AG04450 (cell line): ENCODE results near the gene MYLK3. TPM values are rescaled to one million over a fixed set of nuclear protein-coding genes. Genes with fewer than 3 reads are reported as not detected.

Experiments used
- CTCF ChIA-PET: fragments of 300-600, 350-600 bp; formaldehyde crosslinking; extraction: SDS; loops from one replicate; lab custom pipeline; 2022; ENCODE audit warnings: antibody characterized with exemption, inconsistent platforms; lab: Charles Lee
- POLR2A ChIA-PET: fragments of 350-600 bp; formaldehyde crosslinking; extraction: SDS; loops from one replicate; lab custom pipeline; 2021; ENCODE audit warnings: antibody characterized with exemption, inconsistent platforms; lab: Yijun Ruan, JAX
- DNase-seq: peaks from one replicate; pipeline ENCODE4 v3.0.0-alpha.2; 2011; ENCODE audit warnings: low read depth, low spot score
- H3K27ac ChIP-seq: one replicate; pipeline ENCODE4 v1.5.1; 2012; ENCODE audit warnings: low read depth, low read length, control low read depth
- H3K27me3 ChIP-seq: one replicate; pipeline ENCODE4 v1.6.0; 2012; ENCODE audit warnings: low read length; ENCODE audit not compliant: control insufficient read depth, insufficient read depth
- H3K4me3 ChIP-seq: 2 replicates; pipeline ENCODE4 v1.5.1; 2011; ENCODE audit warnings: mild to moderate bottlenecking, low read depth, low read length, control low read depth
- H3K9me3 ChIP-seq: 2 replicates; pipeline ENCODE4 v1.5.1; 2012; ENCODE audit warnings: low read length; ENCODE audit not compliant: control insufficient read depth, insufficient read depth
- polyA plus RNA-seq: library from polyadenylated mRNA; depleted of rRNA; stranded (reverse); fragments of >200 nt; gene quantifications from 2 replicates; pipeline ENCODE4 v1.2.3, GENCODE V29; 2011; rRNA removed
- TF ChIP-seq, protein P1 (sequence below): IDR thresholded peaks from 2 replicates; pipeline ENCODE4 v1.5.1; 2011; ENCODE audit warnings: low read depth, low read length, control low read depth, inconsistent platforms

Gene MYLK3
- polyA plus RNA-seq, 1 experiment, result 0.11 TPM

- H3K9me3 ChIP-seq, result no peaks in the 10 kb centered on the region
- H3K4me3 ChIP-seq, result no peak overlapping the region
- no peaks in the 10 kb centered on the region for H3K27me3 ChIP-seq
- CTCF ChIA-PET, result interaction anchor here (0.5 to 4.2 kb wide), 53 partner anchors 9 to 451 kb away, joined by 3 to 76 read pairs (median 6); partner anchors contain the start of genes C16orf87, ORC6 and SHCBP1
- DNase-seq, result no peak
- TF ChIP-seq, protein P1, sequence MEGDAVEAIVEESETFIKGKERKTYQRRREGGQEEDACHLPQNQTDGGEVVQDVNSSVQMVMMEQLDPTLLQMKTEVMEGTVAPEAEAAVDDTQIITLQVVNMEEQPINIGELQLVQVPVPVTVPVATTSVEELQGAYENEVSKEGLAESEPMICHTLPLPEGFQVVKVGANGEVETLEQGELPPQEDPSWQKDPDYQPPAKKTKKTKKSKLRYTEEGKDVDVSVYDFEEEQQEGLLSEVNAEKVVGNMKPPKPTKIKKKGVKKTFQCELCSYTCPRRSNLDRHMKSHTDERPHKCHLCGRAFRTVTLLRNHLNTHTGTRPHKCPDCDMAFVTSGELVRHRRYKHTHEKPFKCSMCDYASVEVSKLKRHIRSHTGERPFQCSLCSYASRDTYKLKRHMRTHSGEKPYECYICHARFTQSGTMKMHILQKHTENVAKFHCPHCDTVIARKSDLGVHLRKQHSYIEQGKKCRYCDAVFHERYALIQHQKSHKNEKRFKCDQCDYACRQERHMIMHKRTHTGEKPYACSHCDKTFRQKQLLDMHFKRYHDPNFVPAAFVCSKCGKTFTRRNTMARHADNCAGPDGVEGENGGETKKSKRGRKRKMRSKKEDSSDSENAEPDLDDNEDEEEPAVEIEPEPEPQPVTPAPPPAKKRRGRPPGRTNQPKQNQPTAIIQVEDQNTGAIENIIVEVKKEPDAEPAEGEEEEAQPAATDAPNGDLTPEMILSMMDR, result peak; percentile 97
- no peak overlapping the region for H3K27ac ChIP-seq
- POLR2A ChIA-PET, result no interaction called here
Measured at GRCh38 chr16:46673320-46674013, 74.7 kb downstream of the MYLK3 start.

DNA sequence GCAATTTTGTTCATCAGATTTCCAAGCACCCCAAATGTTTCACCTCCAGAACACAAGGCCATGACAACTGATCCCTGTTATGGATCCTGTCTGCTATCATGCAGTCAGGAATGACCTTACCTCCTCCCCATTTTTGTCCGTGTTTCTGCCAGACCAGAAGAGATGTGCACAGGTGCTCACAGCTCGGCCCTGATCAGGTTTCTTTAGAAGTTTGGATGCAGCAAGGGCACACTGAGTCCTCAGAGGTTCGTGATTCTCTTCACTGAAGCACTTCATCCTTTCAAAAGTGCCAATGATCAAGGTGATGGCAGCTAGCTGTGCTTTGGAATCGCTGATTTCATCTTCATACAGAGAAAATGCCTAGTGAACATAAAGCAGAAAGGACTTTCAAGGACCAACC, 86.0 kb downstream of the MYLK3 start:
- H3K4me3 ChIP-seq, result no peak overlapping the region
- CTCF ChIA-PET, result interaction anchor here (5.8 kb wide), 1 partner anchor 13 kb away, joined by 45 read pairs; no protein-coding TSS in a partner anchor
- DNase-seq, result no peak
- no peaks in the 10 kb centered on the region for H3K9me3 ChIP-seq
- POLR2A ChIA-PET, result no interaction called here
- H3K27me3 ChIP-seq, result no peaks in the 10 kb centered on the region
- H3K27ac ChIP-seq, result no peak overlapping the region
- TF ChIP-seq, protein P1, result no peak

GRCh38 chr16:46658925-46659324, 89.2 kb downstream of the MYLK3 start:
- no peaks in the 10 kb centered on the region for H3K27me3 ChIP-seq
- CTCF ChIA-PET, result interaction anchor here (5.8 kb wide), 1 partner anchor 16 kb away, joined by 45 read pairs; no protein-coding TSS in a partner anchor
- TF ChIP-seq, protein P1, result no peak
- POLR2A ChIA-PET, result no interaction called here
- H3K4me3 ChIP-seq, result no peak overlapping the region
- H3K9me3 ChIP-seq, result no peaks in the 10 kb centered on the region
- DNase-seq, result no peak
- no peak overlapping the region for H3K27ac ChIP-seq

Other genes with a start within 250 kb of the MYLK3 start
- 7.4 and 12.3 TPM in 2 replicates for gene SHCBP1, start 127.0 kb downstream of the MYLK3 start, polyA plus RNA-seq
- 52.8 and 73.2 TPM in 2 replicates for gene VPS35, start 59.2 kb downstream of the MYLK3 start, polyA plus RNA-seq
- 4.2 and 6.6 TPM in 2 replicates for gene ORC6, start 58.7 kb downstream of the MYLK3 start, polyA plus RNA-seq
- 16.8 and 21.7 TPM in 2 replicates for gene C16orf87, start 82.8 kb upstream of the MYLK3 start, polyA plus RNA-seq
- 18.5 and 23.0 TPM in 2 replicates for gene GPT2, start 136.0 kb upstream of the MYLK3 start, polyA plus RNA-seq
- 24.2 and 26.7 TPM in 2 replicates for gene DNAJA2, start 225.3 kb upstream of the MYLK3 start, polyA plus RNA-seq